Keratinocyte (primary cell): ENCODE measurements around the gene ATP11B.

Experiments
- CTCF ChIP-seq, 3 experiments: IDR thresholded peaks in 1 of 3; conservative IDR thresholded peaks in 1 of 3; optimal IDR thresholded peaks in 1 of 3; 2 replicates in 2 of 3; 3 replicates in 1 of 3; pipeline versions ENCODE3 to v1.5.1; 2011; ENCODE audit warnings: low read length in 3 of 3, mild to moderate bottlenecking in 3 of 3, moderate library complexity in 2 of 3, control low read depth in 1 of 3, inconsistent platforms in 1 of 3; ENCODE audit not compliant: insufficient read depth in 2 of 3; ENCODE audit errors: extremely low read depth in 1 of 3
- EZH2 ChIP-seq: IDR thresholded peaks from one replicate; pipeline ENCODE4 v1.6.1; 2012; ENCODE audit warnings: inconsistent platforms, mild to moderate bottlenecking, low read length, moderate library complexity

- no peak for TF ChIP-seq CTCF (optimal IDR thresholded peaks at IDR 0.05 in 1 of 3, IDR thresholded peaks at IDR 0.05 in 1 of 3, conservative IDR thresholded peaks at IDR 0.05 in 1 of 3; ENCODE audit: extremely low read depth in 1 of 3, insufficient read depth in 2 of 3, low read length in 3 of 3)
- no peak for TF ChIP-seq EZH2
Observed at GRCh38 chr3:182760576-182761164, 32.6 kb upstream of the ATP11B start.
